Measurements from ENCODE around the gene FBXO11.
A peak's percentile ranks its signal among the peaks of the same experiment; 100 is the strongest.
"Not testable (repeated sequence)": the region's sequence is repeated elsewhere in the genome, so short reads cannot be mapped to it uniquely, and the experiment has no call there.

The FBXO11 gene

DNA sequence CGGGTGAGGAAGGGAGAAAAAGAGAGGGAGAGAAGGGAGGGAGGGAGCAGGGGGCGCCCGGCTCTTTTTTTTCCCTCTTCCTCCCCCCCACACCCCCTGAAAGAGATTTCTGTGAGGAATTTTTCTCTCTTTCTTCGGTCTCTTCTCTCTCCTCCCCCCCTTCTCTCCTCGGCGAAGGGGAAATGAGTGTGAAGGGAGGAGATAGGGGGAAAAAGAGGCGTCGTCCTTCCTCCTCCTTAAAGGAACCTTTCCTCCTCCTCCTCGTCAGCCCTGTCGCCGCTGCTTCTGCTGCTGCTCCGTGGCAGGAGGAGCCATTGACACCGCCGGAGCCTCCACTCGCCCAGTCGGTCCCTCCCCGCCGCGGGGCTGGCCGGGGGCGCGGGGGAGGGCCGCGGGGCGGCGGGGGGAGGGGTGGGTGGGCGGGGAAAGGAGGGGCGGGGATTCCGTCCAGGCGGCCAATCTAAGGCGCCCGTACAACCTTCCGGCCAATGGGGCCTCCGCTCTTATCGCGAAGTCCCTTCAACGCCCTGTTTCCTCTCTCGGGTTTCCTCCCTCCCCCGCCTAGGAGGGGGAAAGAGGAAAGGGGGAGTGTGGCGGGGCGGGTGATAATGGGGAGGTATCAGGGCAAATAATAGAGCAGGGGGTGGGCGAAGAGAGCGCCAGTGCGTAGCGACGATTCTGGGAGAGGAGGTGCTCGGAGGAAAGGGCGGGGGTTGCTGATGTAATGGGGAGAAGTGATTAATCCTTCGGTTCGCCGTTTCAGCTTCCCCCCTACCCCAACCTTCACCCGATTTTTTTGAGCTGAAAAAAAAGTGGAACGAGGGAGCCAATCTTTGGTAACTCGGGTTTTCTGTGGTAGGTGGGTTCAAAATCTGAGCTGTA is at the start of gene FBXO11:
FBXO11 (minus strand) TSS at position 342 of the 882 bp plus-strand sequence. CDS start 778 bp downstream, outside the sequence.
- peak; percentile 96 for DNase-seq (ENCODE audit: low spot score)

DNA sequence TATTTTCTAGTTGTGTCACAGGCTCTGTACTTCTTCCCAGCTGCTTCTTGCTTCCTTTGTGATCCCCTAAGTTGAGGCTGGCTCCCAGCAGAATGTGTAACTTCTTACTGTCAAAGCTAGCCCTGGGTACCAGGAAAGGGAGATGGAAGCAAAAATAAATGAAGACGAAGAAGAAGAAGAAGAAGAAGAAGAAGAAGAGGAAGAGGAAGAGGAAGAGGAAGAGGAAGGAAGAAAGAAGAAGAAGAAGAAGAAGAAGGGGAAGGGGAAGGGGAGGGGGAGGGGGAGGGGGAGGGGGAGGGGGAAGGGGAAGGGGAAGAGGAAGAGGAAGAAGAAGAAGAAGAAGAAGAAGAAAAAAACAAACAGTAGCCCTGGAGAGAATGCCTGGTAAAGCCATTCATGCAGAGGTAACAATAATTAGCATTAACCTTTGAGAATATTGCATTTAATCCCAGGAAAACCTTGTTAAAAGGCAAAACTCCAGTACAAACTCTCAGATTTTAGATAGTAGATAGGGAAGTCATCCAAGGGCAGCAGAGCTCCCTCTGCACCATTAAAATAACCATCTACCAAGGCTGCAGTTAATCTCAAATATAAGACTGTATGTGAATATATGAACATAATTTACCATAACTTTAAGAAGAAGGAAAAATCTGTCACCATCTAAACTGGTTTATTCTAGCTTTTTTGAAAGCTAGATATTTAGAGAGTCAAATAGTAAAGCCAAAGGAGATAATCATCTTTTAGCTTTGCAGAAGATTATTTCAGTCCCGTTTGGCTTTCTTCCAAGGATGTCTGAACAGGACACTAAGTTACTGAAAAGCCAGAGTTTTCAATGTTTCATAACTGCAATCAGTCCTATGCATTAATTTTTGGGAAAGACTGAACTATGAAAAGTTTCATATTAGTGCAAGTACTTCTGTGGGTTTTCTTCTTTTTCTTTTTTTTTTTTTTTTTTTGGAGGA is 44.3 kb upstream of the FBXO11 start:
- DNase-seq (ENCODE audit: low spot score), result no peak

- DNase-seq (ENCODE audit: low spot score), result no peak
Observed at GRCh38 chr2:47946593-47946992, 40.3 kb upstream of the FBXO11 start.

DNA sequence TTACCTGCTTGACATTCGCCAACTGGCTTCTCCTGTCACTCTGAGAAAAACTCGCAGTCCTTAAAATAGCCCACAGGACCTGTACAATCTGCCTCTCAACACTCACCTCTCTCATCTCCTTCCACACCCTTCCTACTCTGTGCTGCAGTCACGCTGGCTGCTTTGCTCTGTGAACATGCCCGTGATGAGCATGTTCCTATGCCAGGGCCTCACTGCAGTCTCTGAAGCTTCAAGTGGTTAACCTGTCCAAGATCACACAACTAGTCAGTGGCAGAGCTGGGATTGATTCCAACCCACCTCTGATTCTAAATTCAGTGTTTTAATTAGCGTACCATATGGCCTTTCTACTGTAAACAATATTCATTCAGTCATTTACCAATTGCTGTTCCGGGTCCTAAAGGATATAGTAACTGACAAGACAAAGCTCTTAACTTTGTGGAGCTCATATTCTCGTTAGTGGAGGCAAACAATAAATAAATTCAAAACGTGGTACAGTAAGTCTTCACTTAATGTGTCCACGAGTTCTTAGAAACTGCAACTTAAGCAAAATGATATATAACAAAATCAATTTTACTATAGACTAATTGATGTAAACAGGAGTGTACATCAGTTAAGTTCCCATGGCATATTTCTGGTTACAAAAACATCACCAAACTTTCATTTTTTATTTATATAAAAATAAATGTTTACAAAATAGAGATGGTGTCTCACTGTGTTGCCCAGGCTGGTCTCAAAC is 38.9 kb upstream of the FBXO11 start:
- DNase-seq (ENCODE audit: low spot score), result no peak

DNA sequence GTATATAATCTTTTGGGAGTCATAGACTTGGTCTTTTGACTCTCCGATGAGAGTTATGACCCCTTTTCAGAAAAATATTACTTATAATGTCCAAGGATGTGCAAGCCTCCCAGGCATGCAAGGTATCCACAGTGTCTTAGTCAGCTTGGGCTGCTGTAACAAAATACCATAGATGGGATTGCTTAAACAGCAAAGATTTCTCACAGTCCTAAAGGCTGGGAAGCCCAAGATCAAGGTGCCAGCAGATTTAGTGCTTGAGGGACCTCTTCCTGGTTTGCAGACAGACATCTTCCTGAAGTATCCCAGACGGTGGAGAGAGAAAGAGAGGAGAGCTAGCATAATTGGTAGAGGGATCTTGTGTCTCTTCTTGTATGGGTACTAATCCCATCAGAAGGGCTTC is 35.6 kb upstream of the FBXO11 start:
- no peak for DNase-seq (ENCODE audit: low spot score)

GRCh38 chr2:47937677-47938076 is 31.4 kb upstream of the FBXO11 start:
- no peak for DNase-seq (ENCODE audit: low spot score)

GRCh38 chr2:47935071-47935470 is 28.8 kb upstream of the FBXO11 start:
- DNase-seq (ENCODE audit: low spot score), result no peak

GRCh38 chr2:47918043-47918442 is 11.7 kb upstream of the FBXO11 start:
- no peak for DNase-seq (ENCODE audit: low spot score)

DNA sequence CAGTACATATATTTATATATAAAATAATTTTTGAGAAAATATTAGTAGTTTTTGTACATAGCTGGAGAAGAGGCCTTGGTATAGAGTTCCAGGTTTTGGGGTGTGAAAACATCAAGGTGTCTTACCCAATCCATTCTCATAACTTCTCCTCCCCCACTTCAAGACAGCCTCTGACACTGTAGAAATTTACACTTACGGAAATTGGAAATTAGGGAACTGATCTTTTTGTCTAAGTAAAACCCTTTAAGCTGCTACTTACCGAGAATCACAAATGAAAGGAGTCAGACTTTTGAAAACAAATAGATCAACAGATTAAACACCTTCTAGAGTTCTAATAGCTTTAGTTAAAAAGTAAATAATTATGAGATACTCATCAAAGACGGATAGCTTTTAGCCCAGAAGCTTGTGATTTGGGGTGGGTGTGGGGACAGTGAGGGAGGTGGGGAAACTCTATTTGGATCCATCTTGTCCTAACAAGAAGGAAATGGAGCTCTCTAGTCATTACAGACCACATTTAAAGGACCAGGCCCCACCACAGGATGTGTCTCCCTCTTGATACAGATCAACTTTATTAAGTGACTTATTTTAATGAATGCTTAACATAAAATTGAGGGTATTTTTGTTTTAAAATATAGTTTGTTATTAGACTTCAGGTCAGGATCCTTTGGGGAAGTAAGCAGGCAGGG is 11.1 kb upstream of the FBXO11 start:
- DNase-seq (ENCODE audit: low spot score), result no peak

GRCh38 chr2:47916412-47916811 is 10.1 kb upstream of the FBXO11 start:
- no peak for DNase-seq (ENCODE audit: low spot score)

- not testable (repeated sequence) for DNase-seq (ENCODE audit: low spot score)
Observed at GRCh38 chr2:47910662-47911061, 4.4 kb upstream of the FBXO11 start.

DNA sequence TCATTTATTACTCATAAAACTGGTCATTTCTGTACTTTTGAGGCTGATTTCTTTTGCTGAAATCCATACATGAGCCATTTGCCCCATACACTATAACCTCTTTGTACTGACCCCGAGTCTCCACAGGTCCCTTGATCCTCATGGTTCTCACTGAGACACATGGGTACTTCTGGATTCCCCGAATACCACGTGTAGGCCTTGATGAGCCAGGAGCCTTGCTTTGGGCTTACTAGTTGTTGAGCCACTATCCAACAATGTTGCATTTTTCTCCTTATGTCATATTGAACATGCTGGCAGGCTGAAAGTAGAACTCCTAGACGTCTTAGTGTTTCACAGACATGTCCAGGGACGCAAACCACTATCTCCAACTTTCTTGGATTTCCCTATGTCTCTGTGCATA is 2.4 kb upstream of the FBXO11 start:
- DNase-seq (ENCODE audit: low spot score), result no peak

DNA sequence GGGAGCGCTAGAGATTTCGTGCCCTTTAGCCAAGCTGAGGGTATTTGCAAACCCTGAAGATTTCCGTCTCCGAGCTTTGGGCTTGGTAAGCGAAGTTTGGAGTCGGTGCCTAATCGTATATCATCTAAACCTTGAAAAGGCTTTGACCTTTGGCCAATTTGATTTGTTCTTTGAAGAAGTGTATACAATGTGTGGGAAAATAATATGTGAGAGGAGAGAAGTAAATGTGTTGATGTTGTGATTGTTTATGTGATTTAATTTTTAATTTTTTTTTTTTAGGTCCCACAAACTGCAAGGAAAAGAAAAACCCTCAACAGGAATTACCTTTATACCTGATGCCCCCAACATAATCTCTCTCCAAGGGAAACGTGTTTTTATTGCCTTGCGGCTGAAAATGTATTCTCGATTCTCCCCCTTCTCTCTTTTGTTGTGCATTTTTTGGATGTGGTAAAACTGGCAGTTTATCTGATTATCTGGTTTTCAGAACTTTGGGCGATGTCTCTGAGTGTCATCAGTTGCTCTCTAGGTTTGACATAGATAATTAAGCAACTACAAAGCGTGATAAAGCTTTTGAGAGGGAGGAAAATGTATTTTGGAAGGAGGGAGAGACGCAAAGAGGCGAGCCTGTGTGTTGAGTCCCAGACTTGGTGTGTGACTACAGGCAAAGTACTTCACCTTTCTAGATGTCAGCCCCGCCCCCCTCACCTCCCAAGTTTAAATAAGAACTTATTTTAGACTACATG is 912 bp upstream of the FBXO11 start:
- peak; percentile 54 for DNase-seq (ENCODE audit: low spot score)

DNA sequence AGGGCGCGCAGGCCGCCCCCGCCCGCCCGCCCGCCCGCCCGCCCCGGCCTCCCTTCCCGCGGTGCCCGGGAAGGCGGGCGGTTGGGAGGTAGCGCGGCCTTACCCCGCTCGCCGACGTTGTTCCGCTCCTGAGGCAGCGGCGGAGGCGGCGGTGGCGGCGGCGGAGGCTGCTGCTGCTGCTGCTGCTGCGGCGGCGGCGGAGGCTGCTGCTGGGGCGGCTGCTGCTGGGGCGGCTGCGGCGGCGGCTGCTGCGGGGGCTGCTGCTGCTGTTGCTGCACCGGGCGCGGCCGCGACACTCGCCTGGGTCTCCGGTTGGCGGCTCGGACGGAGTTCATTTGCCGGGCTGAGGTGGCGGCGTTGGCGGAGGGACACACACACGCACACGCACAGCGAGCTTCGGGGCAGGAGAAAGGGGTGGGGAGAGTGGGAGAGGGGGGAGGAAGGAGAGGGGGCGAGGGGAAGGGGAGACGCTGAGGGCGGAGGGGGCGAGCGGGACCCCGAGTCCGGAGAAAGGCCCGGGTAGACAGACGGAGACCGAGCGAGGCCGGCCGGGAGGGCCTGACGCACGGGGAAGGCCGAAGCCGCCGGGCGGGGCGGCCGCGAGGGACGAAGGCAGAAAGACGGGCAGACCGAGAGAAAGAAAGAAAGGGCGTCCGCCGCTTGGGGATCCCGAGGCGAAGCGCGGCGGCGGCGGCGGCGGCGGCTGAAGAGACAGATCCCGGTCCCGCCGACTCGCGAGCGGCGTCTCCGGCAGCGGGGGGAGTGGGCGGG is 727 bp downstream of the FBXO11 start:
- peak; percentile 76 for DNase-seq (ENCODE audit: low spot score)

- peak; percentile 41 for DNase-seq (ENCODE audit: low spot score)
Observed at GRCh38 chr2:47903781-47904490, 2.4 kb downstream of the FBXO11 start.

DNA sequence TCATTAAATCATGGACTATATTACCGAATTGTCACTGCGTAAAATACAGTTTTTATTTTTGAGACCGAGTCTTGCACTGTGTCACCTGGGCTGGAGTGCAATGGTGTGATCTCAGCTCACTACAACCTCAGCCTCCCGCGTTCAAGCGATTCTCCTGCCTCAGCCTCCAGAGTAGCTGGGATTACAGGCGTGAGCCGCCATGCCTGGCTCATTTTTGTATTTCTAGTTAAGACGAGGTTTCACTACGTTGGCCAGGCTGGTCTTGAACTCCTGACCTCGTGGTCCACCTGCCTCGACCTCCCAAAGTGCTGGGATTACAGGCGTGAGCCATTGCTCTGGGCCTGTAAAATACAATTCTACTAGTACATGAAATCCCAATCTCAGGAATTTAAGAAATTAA is 4.4 kb downstream of the FBXO11 start:
- DNase-seq (ENCODE audit: low spot score), result not testable (repeated sequence)

DNA sequence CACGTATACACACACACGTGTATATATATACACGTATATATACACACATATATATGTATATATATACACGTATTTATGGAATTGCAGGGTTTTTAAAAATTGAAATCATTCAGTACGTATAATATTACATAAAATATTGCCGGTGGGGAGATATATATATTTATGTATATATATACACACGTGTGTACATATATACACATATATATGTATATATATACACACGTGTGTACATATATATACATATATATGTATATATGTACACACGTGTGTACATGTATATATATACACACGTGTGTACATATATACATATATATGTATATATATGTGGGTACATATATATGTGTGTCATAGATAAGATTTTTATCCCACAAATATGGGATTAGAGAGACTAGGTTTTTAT is 5.4 kb downstream of the FBXO11 start:
- no peak for DNase-seq (ENCODE audit: low spot score)

- DNase-seq (ENCODE audit: low spot score), result peak; percentile 45
Observed at GRCh38 chr2:47899915-47900816, 6.1 kb downstream of the FBXO11 start.
